22Rv1 (cell line): ENCODE measurements around the gene FGF1.

Source experiments
- H3K27ac ChIP-seq: fragments of 450-650 bp; 2 replicates; pipeline ENCODE4 v1.5.1; 2017
- ZFX ChIP-seq: fragments of 450-650 bp; IDR thresholded peaks from 2 replicates; pipeline ENCODE4 v1.6.1; 2017; ENCODE audit warnings: antibody characterized with exemption, borderline replicate concordance
- TF ChIP-seq, protein P1 (sequence below): fragments of 450-650 bp; IDR thresholded peaks from 2 replicates; pipeline ENCODE4 v1.5.1; 2017; ENCODE audit warnings: mild to moderate bottlenecking

Gene FGF1

DNA sequence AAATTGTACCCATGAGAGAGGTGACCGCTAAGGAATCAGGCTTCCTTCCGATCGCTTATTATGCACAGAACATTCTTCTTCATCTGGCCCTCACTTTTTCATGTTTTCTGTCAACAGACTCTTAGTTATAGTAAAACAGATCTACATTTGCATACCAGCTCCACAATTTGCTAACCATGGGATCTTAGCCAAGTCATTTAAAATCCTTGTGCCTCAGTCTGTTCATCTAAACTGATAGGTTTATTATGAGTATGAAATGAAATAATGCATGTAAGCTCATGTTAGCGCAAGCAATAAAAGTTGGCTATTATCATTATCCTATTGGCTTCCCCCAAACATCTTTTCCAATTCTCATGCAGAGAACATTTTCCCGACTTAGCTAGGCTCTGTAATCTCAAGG is 42.3 kb downstream of the FGF1 start:
- H3K27ac ChIP-seq, result no peak overlapping the region
- TF ChIP-seq ZFX, result no peak
- TF ChIP-seq, protein P1, sequence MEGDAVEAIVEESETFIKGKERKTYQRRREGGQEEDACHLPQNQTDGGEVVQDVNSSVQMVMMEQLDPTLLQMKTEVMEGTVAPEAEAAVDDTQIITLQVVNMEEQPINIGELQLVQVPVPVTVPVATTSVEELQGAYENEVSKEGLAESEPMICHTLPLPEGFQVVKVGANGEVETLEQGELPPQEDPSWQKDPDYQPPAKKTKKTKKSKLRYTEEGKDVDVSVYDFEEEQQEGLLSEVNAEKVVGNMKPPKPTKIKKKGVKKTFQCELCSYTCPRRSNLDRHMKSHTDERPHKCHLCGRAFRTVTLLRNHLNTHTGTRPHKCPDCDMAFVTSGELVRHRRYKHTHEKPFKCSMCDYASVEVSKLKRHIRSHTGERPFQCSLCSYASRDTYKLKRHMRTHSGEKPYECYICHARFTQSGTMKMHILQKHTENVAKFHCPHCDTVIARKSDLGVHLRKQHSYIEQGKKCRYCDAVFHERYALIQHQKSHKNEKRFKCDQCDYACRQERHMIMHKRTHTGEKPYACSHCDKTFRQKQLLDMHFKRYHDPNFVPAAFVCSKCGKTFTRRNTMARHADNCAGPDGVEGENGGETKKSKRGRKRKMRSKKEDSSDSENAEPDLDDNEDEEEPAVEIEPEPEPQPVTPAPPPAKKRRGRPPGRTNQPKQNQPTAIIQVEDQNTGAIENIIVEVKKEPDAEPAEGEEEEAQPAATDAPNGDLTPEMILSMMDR, result no peak

DNA sequence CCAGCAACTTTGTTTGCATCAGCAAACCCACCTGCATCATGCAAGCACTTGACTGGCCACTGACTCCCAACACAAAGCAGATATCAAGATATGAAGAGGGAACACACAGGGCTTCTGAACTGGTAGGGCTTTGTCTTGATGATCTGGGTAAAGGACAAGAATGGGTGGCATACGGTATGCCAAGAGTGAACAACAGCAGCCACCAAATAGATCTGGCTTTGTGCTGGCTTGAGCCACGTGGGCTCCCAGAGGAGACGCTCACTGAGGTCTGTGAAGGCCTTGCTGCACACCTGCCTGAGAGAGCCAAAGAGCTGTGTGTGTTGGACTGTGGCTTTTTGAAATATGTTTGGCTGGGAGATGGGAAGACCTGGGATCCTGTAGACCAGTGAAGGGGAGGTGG is 43.5 kb downstream of the FGF1 start:
- TF ChIP-seq ZFX, result no peak
- TF ChIP-seq, protein P1, result no peak
- no peak overlapping the region for H3K27ac ChIP-seq

DNA sequence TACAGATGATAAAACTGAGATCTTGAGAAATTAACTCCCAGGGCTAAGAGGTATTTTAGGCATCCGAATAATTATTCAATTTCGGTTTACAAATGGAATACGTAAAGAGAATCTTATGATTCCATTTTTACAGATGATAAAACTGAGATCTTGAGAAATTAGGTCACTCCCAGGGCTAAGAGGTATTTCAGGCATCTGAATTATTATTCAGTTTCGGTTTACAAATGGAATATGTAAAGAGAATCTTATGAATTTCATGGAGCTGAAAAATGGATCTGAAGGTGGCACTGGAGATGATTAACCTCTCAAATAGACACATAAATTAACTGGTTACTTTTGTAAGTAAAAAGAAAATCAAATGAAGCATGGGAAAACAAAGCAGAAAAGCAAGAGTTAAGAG is 44.2 kb downstream of the FGF1 start:
- TF ChIP-seq, protein P1, result no peak

DNA sequence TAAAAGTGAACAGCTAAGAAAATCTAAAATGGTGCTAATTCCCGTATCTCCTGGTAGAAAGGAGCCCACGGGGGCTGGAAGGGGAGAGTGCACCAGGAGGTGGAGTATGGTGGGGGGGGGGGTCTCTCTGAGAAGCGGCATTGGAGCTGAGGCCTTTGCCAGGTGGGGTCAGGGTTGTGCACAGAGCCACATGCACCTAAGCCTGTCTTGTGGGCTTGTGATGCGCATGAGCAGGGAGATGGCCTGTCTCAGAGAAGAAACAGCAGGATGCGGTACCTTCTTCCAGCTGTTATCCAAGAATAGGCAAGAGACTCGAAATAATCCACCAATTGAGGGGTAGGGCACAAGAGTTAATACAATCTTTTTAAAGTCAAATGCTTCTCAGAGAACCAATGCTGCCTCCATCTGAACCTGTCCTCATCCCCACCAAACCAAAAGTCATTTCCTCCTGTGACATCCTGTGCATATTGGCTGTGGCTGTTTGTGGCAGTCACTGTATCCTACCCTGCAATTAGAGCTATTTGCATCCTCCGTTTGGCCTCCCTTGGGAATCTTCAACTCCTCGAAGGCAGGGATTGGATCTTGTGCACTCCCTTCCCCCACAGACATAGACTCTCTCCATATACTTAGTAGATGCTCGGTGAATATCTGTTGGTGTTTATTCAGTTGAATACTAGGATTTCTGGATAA is 45.4 kb downstream of the FGF1 start:
- TF ChIP-seq, protein P1, result no peak
- TF ChIP-seq ZFX, result no peak
- no peak overlapping the region for H3K27ac ChIP-seq

More for the DNA sequence above, 44.2 kb downstream of the FGF1 start:
- no peak overlapping the region for H3K27ac ChIP-seq

DNA sequence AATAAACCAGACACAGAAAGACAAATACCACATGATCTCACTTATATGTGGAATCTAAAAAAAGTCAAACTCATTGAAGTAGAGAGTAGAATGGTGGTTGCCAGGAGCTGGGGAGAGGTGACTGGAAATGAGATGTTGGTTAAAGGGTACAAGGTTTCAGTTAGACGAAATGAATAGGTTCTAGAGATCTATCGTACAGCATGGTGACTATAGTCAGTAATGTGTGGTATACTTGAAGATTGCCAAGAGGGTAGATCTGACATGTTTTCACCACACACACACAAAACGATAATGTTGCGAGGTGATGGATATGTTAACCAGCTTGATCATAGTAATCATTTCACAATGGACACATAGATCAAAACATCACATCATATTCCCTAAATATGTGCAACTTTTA is 46.4 kb downstream of the FGF1 start:
- no peak for TF ChIP-seq ZFX
- TF ChIP-seq, protein P1, result no peak
- no peak overlapping the region for H3K27ac ChIP-seq

DNA sequence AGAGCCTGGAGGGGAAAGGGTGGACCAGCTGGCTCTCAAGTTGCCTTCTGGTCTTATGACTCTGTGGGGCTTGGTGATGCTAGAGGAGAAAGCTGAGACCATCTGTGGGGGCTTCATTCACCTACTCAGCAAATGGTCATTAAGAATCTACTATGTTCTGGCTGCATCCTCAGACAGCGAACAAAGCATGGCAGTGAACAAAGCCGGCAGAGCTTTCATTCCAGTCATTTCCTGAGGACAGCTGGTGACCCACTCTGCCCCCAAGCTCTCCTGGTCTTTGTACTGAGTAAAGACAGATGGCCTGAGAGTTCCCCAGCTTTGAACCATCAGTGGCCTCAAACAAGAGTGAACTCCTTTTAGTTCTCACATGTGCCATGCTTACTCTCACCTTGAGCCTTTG is 48.0 kb downstream of the FGF1 start:
- TF ChIP-seq, protein P1, result no peak
- H3K27ac ChIP-seq, result no peak overlapping the region

DNA sequence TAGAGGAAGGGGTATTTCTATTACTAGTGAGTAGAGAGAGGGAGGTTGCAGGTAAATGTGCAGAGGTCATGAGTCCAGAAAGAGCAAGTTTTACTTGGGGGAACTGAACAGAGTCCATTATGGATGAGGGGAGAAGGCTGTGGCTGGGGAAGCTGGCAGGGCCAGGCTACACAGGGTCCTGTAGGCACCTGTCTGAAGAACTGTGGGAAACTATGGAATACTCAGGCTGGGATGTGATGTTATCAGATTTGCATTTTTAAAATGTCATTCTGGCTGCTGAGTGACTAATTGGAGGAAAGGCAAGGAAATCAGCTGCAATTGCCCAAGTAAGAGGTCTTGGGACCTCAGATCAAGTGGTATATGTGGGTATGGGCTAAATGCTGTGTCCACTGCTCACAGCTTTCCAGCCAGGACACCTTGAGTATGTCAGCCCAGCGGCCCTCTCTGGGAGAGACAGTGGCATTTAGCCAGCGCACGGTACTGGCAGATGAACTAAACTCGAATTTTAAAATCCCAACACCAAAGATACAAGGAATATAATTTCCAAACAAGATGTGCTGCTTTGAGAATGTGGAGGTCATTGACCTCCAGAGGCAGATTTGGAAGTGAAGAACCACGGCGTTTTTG is 49.1 kb downstream of the FGF1 start:
- no peak for TF ChIP-seq ZFX
- TF ChIP-seq, protein P1, result no peak
- H3K27ac ChIP-seq, result no peak overlapping the region
